GM06990 (cell line): ENCODE results near the gene UNC50.

Experiments
- DNase-seq: peaks from one replicate; pipeline ENCODE4 v3.0.0-alpha.2; 2011; ENCODE audit not compliant: insufficient read length; ENCODE audit errors: extremely low read depth
- H3K27me3 ChIP-seq: replicated peaks from 2 replicates; pipeline ENCODE4 v1.6.0; 2011; ENCODE audit warnings: low read length; ENCODE audit not compliant: control insufficient read depth, insufficient read depth
- H3K36me3 ChIP-seq: 2 replicates; pipeline ENCODE4 v1.5.1; 2011; ENCODE audit warnings: low read length; ENCODE audit not compliant: control insufficient read depth, insufficient read depth
- H3K4me3 ChIP-seq: replicated peaks from 2 replicates; pipeline ENCODE4 v1.5.1; 2011; ENCODE audit warnings: low read depth, mild to moderate bottlenecking, control low read depth, low read length
- TF ChIP-seq, protein P1 (sequence below): IDR thresholded peaks from 2 replicates; pipeline ENCODE4 v1.5.1; 2011; ENCODE audit warnings: low read length, control low read depth, mild to moderate bottlenecking, inconsistent platforms; ENCODE audit not compliant: insufficient read depth, poor library complexity, severe bottlenecking

The UNC50 gene

GRCh38 chr2:98561902-98562695 lies 46.3 kb upstream of the UNC50 start:
- H3K36me3 ChIP-seq = peaks cover 35% of the 10 kb centered on the region
- no peak overlapping the region for H3K4me3 ChIP-seq
- TF ChIP-seq, protein P1, sequence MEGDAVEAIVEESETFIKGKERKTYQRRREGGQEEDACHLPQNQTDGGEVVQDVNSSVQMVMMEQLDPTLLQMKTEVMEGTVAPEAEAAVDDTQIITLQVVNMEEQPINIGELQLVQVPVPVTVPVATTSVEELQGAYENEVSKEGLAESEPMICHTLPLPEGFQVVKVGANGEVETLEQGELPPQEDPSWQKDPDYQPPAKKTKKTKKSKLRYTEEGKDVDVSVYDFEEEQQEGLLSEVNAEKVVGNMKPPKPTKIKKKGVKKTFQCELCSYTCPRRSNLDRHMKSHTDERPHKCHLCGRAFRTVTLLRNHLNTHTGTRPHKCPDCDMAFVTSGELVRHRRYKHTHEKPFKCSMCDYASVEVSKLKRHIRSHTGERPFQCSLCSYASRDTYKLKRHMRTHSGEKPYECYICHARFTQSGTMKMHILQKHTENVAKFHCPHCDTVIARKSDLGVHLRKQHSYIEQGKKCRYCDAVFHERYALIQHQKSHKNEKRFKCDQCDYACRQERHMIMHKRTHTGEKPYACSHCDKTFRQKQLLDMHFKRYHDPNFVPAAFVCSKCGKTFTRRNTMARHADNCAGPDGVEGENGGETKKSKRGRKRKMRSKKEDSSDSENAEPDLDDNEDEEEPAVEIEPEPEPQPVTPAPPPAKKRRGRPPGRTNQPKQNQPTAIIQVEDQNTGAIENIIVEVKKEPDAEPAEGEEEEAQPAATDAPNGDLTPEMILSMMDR = no peak
- no peaks in the 10 kb centered on the region for H3K27me3 ChIP-seq
- DNase-seq = no peak

DNA sequence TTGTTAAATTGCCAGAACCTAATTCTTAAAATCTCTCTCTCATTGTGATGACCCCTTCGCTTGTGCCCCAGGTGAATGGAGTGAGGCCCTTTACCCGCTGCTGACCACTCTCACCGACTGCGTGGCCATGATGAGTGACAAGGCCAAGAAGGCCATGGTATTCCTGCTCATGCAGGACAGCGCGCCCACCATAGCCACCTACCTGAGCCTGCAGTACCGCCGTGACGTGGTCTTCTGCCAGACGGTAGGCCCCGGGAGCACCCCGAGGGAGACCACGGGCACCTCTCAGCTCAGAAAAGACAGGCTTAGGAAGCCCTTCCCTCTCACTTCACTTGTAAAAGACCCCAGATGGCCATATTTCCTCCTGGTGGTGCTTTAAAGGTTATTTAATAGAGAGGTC lies 45.0 kb upstream of the UNC50 start:
- Histone ChIP-seq H3K27me3 (no peaks in the 10 kb centered on the region), H3K36me3 (peaks cover 43% of the 10 kb centered on the region), H3K4me3 (no peak overlapping the region)
- no peak for DNase-seq
- TF ChIP-seq, protein P1 = no peak

DNA sequence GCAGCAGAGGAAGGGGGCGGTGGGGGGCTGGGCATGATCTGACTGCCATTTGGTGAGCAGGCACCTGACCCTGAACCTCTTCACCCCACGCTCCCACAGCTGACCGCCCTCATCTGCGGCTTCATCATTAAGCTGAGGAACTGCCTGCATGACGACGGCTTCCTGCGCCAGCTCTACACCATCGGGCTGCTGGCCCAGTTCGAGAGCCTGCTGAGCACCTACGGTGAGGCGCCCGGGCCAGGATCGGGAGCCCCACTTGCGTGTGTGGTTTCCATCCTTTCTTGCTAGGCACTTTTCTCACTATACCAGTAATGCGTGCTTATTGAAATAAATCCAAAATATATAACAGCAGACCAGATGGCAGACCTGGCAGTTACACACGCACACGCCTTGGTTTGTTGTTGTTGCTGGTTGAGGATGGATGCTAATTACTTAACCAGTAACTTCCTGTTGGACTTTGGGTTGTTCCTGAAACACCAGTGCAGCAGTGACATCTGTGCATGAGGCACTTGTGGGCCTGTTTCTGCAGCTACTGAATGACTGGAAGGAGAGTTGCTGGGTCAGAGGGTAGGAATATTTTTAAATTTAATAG lies 43.8 kb upstream of the UNC50 start:
- TF ChIP-seq, protein P1 = no peak
- no peak overlapping the region for H3K4me3 ChIP-seq
- no peak for DNase-seq
- H3K36me3 ChIP-seq = peaks cover 52% of the 10 kb centered on the region
- H3K27me3 ChIP-seq = no peaks in the 10 kb centered on the region

GRCh38 chr2:98565286-98565860 lies 43.0 kb upstream of the UNC50 start:
- Histone ChIP-seq H3K27me3 (no peaks in the 10 kb centered on the region), H3K4me3 (no peak overlapping the region), H3K36me3 (peaks cover 57% of the 10 kb centered on the region)
- TF ChIP-seq, protein P1 = no peak
- no peak for DNase-seq

DNA sequence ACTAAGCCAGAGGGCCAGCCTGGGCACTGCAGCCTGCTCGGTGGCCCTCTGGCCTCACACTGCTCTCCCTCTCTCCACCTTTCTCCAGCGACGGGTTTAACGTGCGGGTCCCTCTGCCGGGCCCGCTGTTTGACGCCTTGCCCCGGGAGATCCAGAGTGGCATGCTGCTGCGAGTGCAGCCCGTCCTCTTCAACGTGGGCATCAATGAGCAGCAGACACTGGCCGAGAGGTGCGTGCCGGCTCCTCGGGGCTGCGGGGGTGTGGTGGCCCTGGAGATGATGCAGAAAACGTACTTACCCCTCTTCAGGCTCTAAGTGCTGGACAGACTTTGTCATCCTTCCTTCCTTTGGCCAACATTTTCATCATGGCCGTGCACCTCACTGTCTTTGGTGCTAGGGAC lies 42.4 kb upstream of the UNC50 start:
- Histone ChIP-seq H3K36me3 (peaks cover 62% of the 10 kb centered on the region), H3K27me3 (no peaks in the 10 kb centered on the region), H3K4me3 (no peak overlapping the region)
- DNase-seq = no peak
- TF ChIP-seq, protein P1 = no peak
